A549 (cell line): ENCODE measurements around the gene FOXO3. TPM values are rescaled to one million over a fixed set of nuclear protein-coding genes. Genes with fewer than 3 reads are reported as not detected.

Source experiments
- ATAC-seq, 2 experiments: fragments of 200-7000 bp in 1 of 2; fragments of >200 bp in 1 of 2; cut with Nextera tagmentation in 1 of 2; cut with Tn5 transposase in 1 of 2; 3 replicates each; pipeline versions ENCODE4 v1.8.0 to v1.9.1; 2018 to 2020; ENCODE audit warnings: mild to moderate bottlenecking in 1 of 2, moderate library complexity in 1 of 2
- CTCF ChIA-PET: fragments of 300-600 bp; sonication (Branson Sonifier 250); formaldehyde crosslinking; extraction: SDS; loops from one replicate; lab custom pipeline; 2021; ENCODE audit warnings: antibody characterized with exemption, inconsistent platforms; lab: Yijun Ruan, JAX
- POLR2A ChIA-PET: fragments of 350-600 bp; formaldehyde crosslinking; extraction: SDS; loops from one replicate; lab custom pipeline; 2021; ENCODE audit warnings: antibody characterized with exemption, inconsistent platforms; lab: Yijun Ruan, JAX
- DNase-seq, 2 experiments: peaks; one replicate each; pipeline versions ENCODE4 v3.0.0 to v3.0.0-alpha.2; 2011 to 2016; ENCODE audit warnings: low read depth in 1 of 2, low spot score in 1 of 2
- FAIRE-seq: peaks from 2 replicates; lab custom pipeline; 2011; peaks lifted over from hg19 to GRCh38; lab: Jason Lieb, UNC
- H3K27ac ChIP-seq, 2 experiments: fragments of >200 bp; sonication (Bioruptor Twin); formaldehyde crosslinking; 3 replicates each; pipeline ENCODE4 v1.5.1; 2016 to 2017
- H3K4me1 ChIP-seq: fragments of >200 bp; sonication (Bioruptor Twin); formaldehyde crosslinking; 3 replicates; pipeline ENCODE4 v1.6.1; 2016
- H3K4me2 ChIP-seq: fragments of >200 bp; sonication (Bioruptor Twin); formaldehyde crosslinking; 3 replicates; pipeline ENCODE4 v1.6.1; 2016
- H3K4me3 ChIP-seq: fragments of >200 bp; sonication (Bioruptor Twin); formaldehyde crosslinking; 3 replicates; pipeline ENCODE4 v1.5.1; 2016
- H3K9me3 ChIP-seq: fragments of >200 bp; sonication (Bioruptor Twin); formaldehyde crosslinking; 3 replicates; pipeline ENCODE4 v1.6.1; 2016
- ATOH8 ChIP-seq: fragments of 250-450 bp; sonication (Bioruptor Pico); IDR thresholded peaks from 2 replicates; pipeline ENCODE4 v1.5.0; 2020; ENCODE audit warnings: low read depth, mild to moderate bottlenecking, moderate library complexity
- CEBPB ChIP-seq, 2 experiments: fragments of >200 bp in 1 of 2; sonication (Bioruptor Twin) in 1 of 2; formaldehyde crosslinking in 1 of 2; IDR thresholded peaks; 2 replicates each; pipeline ENCODE4 v1.6.1; 2012 to 2016
- CHD2 ChIP-seq: fragments of 150-350 bp; IDR thresholded peaks from 2 replicates; pipeline ENCODE4 v1.6.1; 2014; ENCODE audit warnings: low read length; ENCODE audit not compliant: partially characterized antibody
- CTCF ChIP-seq: fragments of >200 bp; sonication (Bioruptor Twin); formaldehyde crosslinking; IDR thresholded peaks from 3 replicates; pipeline ENCODE4 v1.5.1; 2016
- EHF ChIP-seq: fragments of 250-450 bp; sonication (Bioruptor Pico); IDR thresholded peaks from 2 replicates; pipeline ENCODE4 v1.5.0; 2020; ENCODE audit warnings: mild to moderate bottlenecking
- EHMT2 ChIP-seq: fragments of 200-600 bp; sonication (generic); IDR thresholded peaks from 2 replicates; pipeline ENCODE4 v1.6.1; 2016; ENCODE audit warnings: antibody characterized with exemption, low read depth, mild to moderate bottlenecking, moderate library complexity
- ESRRA ChIP-seq: fragments of 150-350 bp; IDR thresholded peaks from 2 replicates; pipeline ENCODE4 v1.6.1; 2014; ENCODE audit warnings: mild to moderate bottlenecking, low read length, borderline replicate concordance
- FOSL2 ChIP-seq, 2 experiments: fragments of 450-650 bp in 1 of 2; fragments of >200 bp in 1 of 2; sonication (Bioruptor Twin) in 1 of 2; formaldehyde crosslinking; IDR thresholded peaks; 2 replicates each; pipeline versions ENCODE4 v1.5.0 to v1.6.1; 2016 to 2020; ENCODE audit warnings: mild to moderate bottlenecking in 1 of 2, moderate library complexity in 1 of 2
- FOXS1 ChIP-seq: fragments of 250-450 bp; sonication (Bioruptor Pico); IDR thresholded peaks from 2 replicates; pipeline ENCODE4 v1.5.0; 2020; ENCODE audit warnings: mild to moderate bottlenecking, moderate library complexity
- JUNB ChIP-seq: fragments of >200 bp; sonication (Bioruptor Twin); formaldehyde crosslinking; IDR thresholded peaks from 2 replicates; pipeline ENCODE4 v1.6.1; 2016
- KDM1A ChIP-seq: fragments of 200-600 bp; sonication (generic); IDR thresholded peaks from 2 replicates; pipeline ENCODE4 v1.6.1; 2016; ENCODE audit warnings: low read depth, mild to moderate bottlenecking
- MAFK ChIP-seq: fragments of 450-650 bp; IDR thresholded peaks from 2 replicates; pipeline ENCODE4 v1.6.1; 2014; ENCODE audit not compliant: partially characterized antibody
- MAX ChIP-seq: IDR thresholded peaks from 2 replicates; pipeline ENCODE4 v1.6.1; 2012
- MYC ChIP-seq: IDR thresholded peaks from 2 replicates; pipeline ENCODE4 v1.6.1; 2012; ENCODE audit warnings: mild to moderate bottlenecking, inconsistent platforms, low read length, improper control_type of control experiment, borderline replicate concordance
- NPAS2 ChIP-seq: fragments of 250-450 bp; sonication (Bioruptor Pico); IDR thresholded peaks from 2 replicates; pipeline ENCODE4 v1.8.0; 2022; ENCODE audit warnings: mild to moderate bottlenecking, moderate library complexity, borderline replicate concordance
- NR3C1 ChIP-seq: fragments of >200 bp; sonication (Bioruptor Twin); formaldehyde crosslinking; IDR thresholded peaks from 3 replicates; pipeline ENCODE4 v1.6.1; 2017
- PBX3 ChIP-seq: IDR thresholded peaks from 2 replicates; pipeline ENCODE4 v1.6.1; 2012
- POLR2A ChIP-seq: IDR thresholded peaks from 2 replicates; pipeline ENCODE4 v1.6.1; 2012; ENCODE audit warnings: mild to moderate bottlenecking, low read length
- POLR2AphosphoS2 ChIP-seq: conservative IDR thresholded peaks from 2 replicates; pipeline ENCODE4 v1.6.1; 2012; ENCODE audit warnings: low read length, improper control_type of control experiment, inconsistent platforms
- RAD21 ChIP-seq, 2 experiments: fragments of >200 bp in 1 of 2; sonication (Bioruptor Twin) in 1 of 2; formaldehyde crosslinking in 1 of 2; IDR thresholded peaks in 1 of 2; conservative IDR thresholded peaks in 1 of 2; 2 replicates in 1 of 2; 3 replicates in 1 of 2; pipeline ENCODE4 v1.6.1; 2012 to 2018; ENCODE audit warnings: inconsistent platforms in 1 of 2
- RCOR1 ChIP-seq: fragments of 150-350 bp; IDR thresholded peaks from 2 replicates; pipeline ENCODE4 v1.6.1; 2014; ENCODE audit warnings: antibody characterized with exemption, low read length, low read depth
- SMC3 ChIP-seq: fragments of >200 bp; sonication (Bioruptor Twin); formaldehyde crosslinking; IDR thresholded peaks from 3 replicates; pipeline ENCODE4 v1.6.1; 2018; ENCODE audit warnings: inconsistent platforms
- ZC3H11A ChIP-seq: fragments of 450-650 bp; IDR thresholded peaks from 2 replicates; pipeline ENCODE4 v1.6.1; 2014; ENCODE audit warnings: antibody characterized with exemption, mild to moderate bottlenecking
- ZFP36 ChIP-seq: fragments of 450-650 bp; IDR thresholded peaks from 2 replicates; pipeline ENCODE4 v1.6.1; 2014; ENCODE audit warnings: borderline replicate concordance; ENCODE audit not compliant: partially characterized antibody
- ZNF302 ChIP-seq: fragments of 250-450 bp; sonication (Bioruptor Pico); IDR thresholded peaks from 2 replicates; pipeline ENCODE4 v1.9.0; 2021; ENCODE audit warnings: inconsistent platforms, mild to moderate bottlenecking, moderate library complexity
- WGBS: methylation state at CpG from one replicate; pipeline ENCODE4 v1.1.6; 2017; ENCODE audit errors: missing lambda C conversion rate; 5-methylcytosine and 5-hydroxymethylcytosine counted together
- polyA plus RNA-seq, 4 experiments: library from polyadenylated mRNA; depleted of rRNA in 3 of 4; stranded (reverse); fragments of >200 nt; fragmentation: RNase III in 1 of 4; extraction: RNeasy Plus Mini Kit Qiagen cat#74134 plus additional on column Dnase treatment in 1 of 4; gene quantifications; 2 replicates in 3 of 4; 3 replicates in 1 of 4; pipeline ENCODE4 v1.2.3, GENCODE V29; 2011 to 2017

The FOXO3 gene
- polyA plus RNA-seq, 2 of the 4 experiments (the other 2 are of a cell fraction), result 4.6 to 7.5 TPM

GRCh38 chr6:108528878-108529277, 31.8 kb upstream of the FOXO3 start:
- no peak for ATAC-seq
- TF ChIP-seq NPAS2 (CRISPR knock-in tag) (no peak), ZNF302 (CRISPR knock-in tag) (no peak), JUNB (no peak), SMC3 (no peak), EHMT2 (no peak), EHF (no peak), CEBPB (IDR thresholded peaks at IDR 0.05) (no peak), KDM1A (no peak), POLR2AphosphoS2 (no peak), CTCF (no peak), MAFK (no peak), ZFP36 (no peak)
- CTCF ChIA-PET, result interaction anchor here (0.9 to 1.8 kb wide), 3 partner anchors 12 to 416 kb away, joined by 3 to 6 read pairs (median 4); no protein-coding TSS in a partner anchor
- WGBS, result 42% methylated on average over 3 of the region's 3 CpGs
- no peak for FAIRE-seq
- POLR2A ChIA-PET, result no interaction called here
- H3K4me3 ChIP-seq, result no peak overlapping the region
- no peaks in the 10 kb centered on the region for H3K4me1 ChIP-seq
- H3K27ac ChIP-seq, result no peak overlapping the region
- H3K9me3 ChIP-seq, result no peaks in the 10 kb centered on the region
- DNase-seq, result no peak
- no peak overlapping the region for H3K4me2 ChIP-seq

- DNase-seq (no peak), FAIRE-seq (no peak)
- CTCF ChIA-PET, result interaction anchor here (1.3 to 3.1 kb wide), 2 partner anchors 11 to 13 kb away, joined by 5 to 12 read pairs; no protein-coding TSS in a partner anchor
These were observed 29.4 kb upstream of the FOXO3 start for GRCh38 chr6:108531332-108531731.

GRCh38 chr6:108535114-108535742, 25.5 kb upstream of the FOXO3 start:
- no peak overlapping the region for H3K4me2 ChIP-seq
- 77% methylated on average over 11 of the region's 11 CpGs for WGBS
- H3K4me1 ChIP-seq, result no peaks in the 10 kb centered on the region
- TF ChIP-seq FOSL2 (IDR thresholded peaks at IDR 0.05) (no peak), FOSL2 (CRISPR knock-in tag; IDR thresholded peaks at IDR 0.05) (no peak), CHD2 (no peak), CTCF (no peak), ATOH8 (CRISPR knock-in tag) (no peak), RAD21 (conservative IDR thresholded peaks at IDR 0.05 in 1 of 2, IDR thresholded peaks at IDR 0.05 in 1 of 2) (no peak), ZC3H11A (no peak), PBX3 (no peak)
- CTCF ChIA-PET, result interaction anchor here (1.0 to 1.4 kb wide), 4 partner anchors 9 to 555 kb away, joined by 3 to 5 read pairs (median 4); no protein-coding TSS in a partner anchor
- H3K27ac ChIP-seq, result no peak overlapping the region
- no peak overlapping the region for H3K4me3 ChIP-seq
- DNase-seq (no peak), FAIRE-seq (no peak), ATAC-seq (no peak)
- POLR2A ChIA-PET, result interaction anchor here (0.7 kb wide), 1 partner anchor 540 kb away, joined by 7 read pairs; no protein-coding TSS in a partner anchor
- 0 out of 3 replicates have a peak, but pooled peaks cover 3% of the 10 kb centered on the region for H3K9me3 ChIP-seq

More at GRCh38 chr6:108531332-108531731, 29.4 kb upstream of the FOXO3 start:
- no peak overlapping the region for H3K4me3 ChIP-seq
- no peaks in the 10 kb centered on the region for H3K9me3 ChIP-seq
- no peak for TF ChIP-seq PBX3
- TF ChIP-seq CEBPB (IDR thresholded peaks at IDR 0.05), result no peak
- TF ChIP-seq POLR2A, result no peak
- TF ChIP-seq ESRRA, result no peak
- no peak for TF ChIP-seq POLR2AphosphoS2
- no peak for TF ChIP-seq ZFP36
- no peak for TF ChIP-seq NR3C1
- TF ChIP-seq EHMT2, result no peak
- no peak for TF ChIP-seq MAX
- TF ChIP-seq FOXS1 (CRISPR knock-in tag), result no peak
- no peak for TF ChIP-seq MYC
- no peak for TF ChIP-seq RCOR1
- POLR2A ChIA-PET, result no interaction called here
- H3K4me1 ChIP-seq, result no peaks in the 10 kb centered on the region
- no peak overlapping the region for H3K4me2 ChIP-seq
- no peak for ATAC-seq
- H3K27ac ChIP-seq, result no peak overlapping the region
- WGBS, result 87% methylated on average over 1 of the region's 1 CpG
